GM19238 (cell line): ENCODE measurements around the gene KAT2B.
"Not testable (repeated sequence)": the region's sequence is repeated elsewhere in the genome, so short reads cannot be mapped to it uniquely, and the experiment has no call there.

Source experiments
- DNase-seq: peaks from one replicate; pipeline ENCODE4 v3.0.0; 2011; ENCODE audit warnings: low spot score; ENCODE audit not compliant: insufficient read length

Gene KAT2B

GRCh38 chr3:20039765-20040547, at the start of gene KAT2B:
Gene KAT2B (plus strand): TSS chr3:20040446. CDS start chr3:20040478, 32 bp downstream.
- peak; percentile 71 for DNase-seq

DNA sequence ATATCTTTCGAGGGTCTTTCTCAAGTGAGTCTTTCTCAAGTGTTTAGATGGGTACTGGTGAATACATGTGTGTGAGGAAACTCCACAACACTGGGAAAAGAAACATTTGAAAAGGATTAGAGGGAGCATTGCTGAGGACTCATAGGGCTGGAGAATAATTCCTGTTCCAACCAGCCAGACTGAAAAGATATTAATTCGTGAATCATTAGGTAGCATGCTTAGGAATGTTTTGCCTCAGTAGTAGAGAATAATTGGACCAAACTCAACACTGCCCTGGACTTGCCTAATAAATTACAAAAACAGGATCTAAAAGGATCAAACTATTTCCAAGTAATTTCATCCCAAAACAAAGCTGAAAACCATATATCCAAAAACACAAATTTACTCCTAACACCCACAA, 45.5 kb upstream of the KAT2B start:
- DNase-seq: no peak

- no peak for DNase-seq
Observed at GRCh38 chr3:19997502-19997901, 42.7 kb upstream of the KAT2B start.

DNA sequence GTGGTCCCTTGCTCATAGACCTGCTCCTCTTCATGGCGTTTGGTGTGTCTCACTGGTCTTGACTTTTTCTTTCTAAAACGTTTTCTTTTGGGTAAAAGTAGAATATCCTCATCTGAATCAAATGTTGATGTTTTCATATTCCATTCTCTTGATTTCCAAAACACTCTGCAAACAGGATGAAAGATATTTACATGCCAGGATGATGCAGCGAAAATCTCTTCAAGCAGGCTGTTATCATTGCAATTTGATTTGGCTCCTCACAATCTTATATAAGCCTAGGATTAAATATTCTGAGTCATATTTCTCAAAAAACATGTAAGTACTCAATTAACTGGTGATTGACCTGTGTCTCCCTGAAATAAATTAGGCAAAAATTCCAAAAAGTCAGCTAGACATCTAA, 38.3 kb upstream of the KAT2B start:
- no peak for DNase-seq

DNA sequence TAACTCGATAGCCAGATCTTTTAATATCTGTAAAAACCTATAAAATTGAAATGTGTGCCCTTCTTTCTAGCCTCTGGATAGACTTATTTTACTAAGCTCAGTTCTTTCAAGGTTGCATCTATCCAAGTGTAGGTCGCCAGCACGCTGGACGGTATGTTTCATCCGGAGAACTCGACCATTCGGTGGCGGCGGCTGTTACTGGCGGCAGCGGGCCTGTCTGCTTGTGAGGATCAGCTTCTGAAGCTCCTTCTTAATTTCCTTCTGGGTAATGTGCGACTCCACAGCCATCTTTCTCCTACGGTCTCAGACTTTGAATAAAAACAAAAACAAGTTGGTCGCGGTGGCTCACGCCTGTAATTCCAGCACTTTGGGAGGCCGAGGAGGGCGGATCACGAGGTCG, 32.3 kb upstream of the KAT2B start:
- no peak for DNase-seq

GRCh38 chr3:20008646-20009045, 31.6 kb upstream of the KAT2B start:
- no peak for DNase-seq

GRCh38 chr3:20012164-20012563, 28.1 kb upstream of the KAT2B start, which contains the start of gene PP2D1:
Gene PP2D1 (minus strand): TSS chr3:20012264. CDS start chr3:20012072, 192 bp downstream.
- no peak for DNase-seq

- no peak for DNase-seq
Observed at GRCh38 chr3:20013396-20013795, 26.9 kb upstream of the KAT2B start.

- DNase-seq: no peak
Observed at GRCh38 chr3:20015525-20015924, 24.7 kb upstream of the KAT2B start.

- DNase-seq: not testable (repeated sequence)
Observed at GRCh38 chr3:20016076-20016475, 24.2 kb upstream of the KAT2B start.

- no peak for DNase-seq
Observed at GRCh38 chr3:20022954-20023622, 17.2 kb upstream of the KAT2B start.

- DNase-seq: no peak
Observed at GRCh38 chr3:20023623-20024405, 16.4 kb upstream of the KAT2B start.

- DNase-seq: no peak
Observed at GRCh38 chr3:20027136-20027535, 13.1 kb upstream of the KAT2B start.

DNA sequence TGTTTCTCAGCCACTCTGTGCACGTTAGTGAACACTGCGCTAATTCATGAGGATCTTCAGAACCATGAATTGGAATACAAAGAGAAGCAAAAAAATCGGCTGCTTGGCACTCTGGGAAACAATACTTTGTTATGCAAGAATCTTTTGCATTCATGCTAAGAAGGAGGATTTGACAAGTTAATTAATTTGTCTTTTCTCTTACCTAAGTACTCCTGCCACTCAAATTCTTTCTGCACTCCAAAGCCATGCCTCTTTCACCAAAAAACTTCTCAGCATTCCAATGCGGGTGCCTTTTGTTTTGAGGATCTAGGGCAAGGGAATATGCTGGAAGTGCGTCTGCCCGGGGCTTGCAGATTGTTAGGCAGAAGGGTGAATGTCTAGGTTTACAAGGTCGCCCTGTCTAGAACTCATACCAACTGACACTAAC, 11.3 kb upstream of the KAT2B start:
- no peak for DNase-seq

- DNase-seq: not testable (repeated sequence)
Observed at GRCh38 chr3:20031939-20032338, 8.3 kb upstream of the KAT2B start.

DNA sequence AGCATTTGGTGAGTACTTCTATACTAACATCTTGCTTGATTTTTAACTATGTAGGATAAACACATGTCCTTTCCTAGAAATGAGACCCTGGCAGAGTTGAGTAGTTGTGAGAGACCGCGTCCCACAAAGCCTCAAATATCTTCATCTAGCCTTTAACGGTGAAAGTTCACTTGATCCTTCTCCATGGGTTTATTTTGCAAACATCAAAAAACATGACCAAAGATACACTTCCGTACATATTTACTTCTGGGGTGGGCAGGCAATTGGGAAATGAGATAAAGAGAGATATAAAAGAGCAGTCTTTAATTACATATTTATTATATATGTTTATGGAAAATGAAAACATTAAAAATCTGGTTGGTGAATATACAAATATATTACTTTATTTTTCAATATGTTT, 5.2 kb upstream of the KAT2B start:
- no peak for DNase-seq

DNA sequence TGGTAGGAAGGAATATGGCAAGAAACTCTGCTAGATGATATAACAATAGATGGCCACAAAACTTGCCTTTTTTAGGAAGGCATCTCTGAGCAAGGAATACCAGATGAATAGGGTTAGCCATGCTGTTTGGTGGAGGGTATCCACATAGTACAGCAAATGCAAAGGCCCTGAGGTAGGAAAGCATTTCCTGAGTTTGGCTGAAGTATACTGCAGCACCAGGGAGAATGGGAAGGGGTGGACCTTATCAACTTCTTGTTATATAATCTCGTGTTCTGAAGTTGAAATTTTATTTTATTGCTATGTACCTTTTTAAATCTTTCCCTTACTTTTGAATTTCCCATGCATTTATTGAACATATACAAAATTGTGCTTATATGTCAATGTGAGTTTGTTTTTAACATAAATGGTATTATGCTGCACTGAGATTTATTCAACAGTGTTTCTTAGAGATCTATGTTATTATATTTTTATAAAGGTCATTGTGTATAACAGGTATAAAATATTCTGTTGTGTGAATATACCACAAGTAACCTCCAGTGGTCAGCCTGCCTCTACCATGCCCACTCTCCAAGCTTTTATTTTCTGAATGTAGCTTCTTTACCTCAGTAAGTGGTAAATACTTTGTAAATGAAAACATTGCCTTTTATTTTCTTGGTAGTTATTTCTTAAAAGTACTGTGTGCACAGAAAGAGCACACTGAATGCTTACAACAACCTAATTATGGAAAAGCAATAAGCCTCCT, 2.8 kb upstream of the KAT2B start:
- DNase-seq: no peak

DNA sequence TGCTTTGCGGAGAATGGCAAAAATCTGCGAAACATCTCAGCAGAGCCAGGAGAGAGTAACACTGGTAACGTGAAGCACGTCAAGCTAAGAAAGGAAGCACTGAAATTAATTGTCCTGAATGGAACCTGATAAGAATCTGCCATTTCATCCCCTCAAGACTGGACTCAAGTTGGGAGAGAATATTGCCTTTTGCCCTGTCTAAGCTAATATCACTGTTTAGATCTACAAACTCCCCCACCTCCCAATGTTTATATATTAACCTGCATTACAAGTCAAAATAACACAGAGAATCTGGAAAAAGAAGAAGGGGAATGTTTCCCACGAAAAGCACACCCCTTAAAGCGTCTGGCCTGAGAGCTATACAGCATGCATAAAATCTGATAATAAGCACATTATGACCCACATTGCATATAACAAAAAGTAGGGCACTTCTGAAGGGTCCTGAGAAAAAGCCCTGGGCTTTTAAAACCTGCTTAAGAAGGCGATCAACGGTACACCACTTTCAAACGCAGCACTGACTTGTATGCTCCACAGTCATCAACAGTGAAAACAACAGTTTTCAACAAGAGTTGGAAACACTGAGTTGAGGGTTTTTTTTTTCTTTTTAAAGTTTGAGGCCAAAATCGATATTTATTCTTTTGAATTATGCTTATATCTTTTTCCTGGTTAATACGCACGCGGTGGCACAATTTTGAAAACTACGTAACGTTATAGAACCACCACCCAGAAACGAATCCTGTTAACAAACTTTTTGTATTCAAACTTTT, 1.4 kb upstream of the KAT2B start:
- no peak for DNase-seq

- no peak for DNase-seq
Observed at GRCh38 chr3:20039466-20039764, 831 bp upstream of the KAT2B start.

DNA sequence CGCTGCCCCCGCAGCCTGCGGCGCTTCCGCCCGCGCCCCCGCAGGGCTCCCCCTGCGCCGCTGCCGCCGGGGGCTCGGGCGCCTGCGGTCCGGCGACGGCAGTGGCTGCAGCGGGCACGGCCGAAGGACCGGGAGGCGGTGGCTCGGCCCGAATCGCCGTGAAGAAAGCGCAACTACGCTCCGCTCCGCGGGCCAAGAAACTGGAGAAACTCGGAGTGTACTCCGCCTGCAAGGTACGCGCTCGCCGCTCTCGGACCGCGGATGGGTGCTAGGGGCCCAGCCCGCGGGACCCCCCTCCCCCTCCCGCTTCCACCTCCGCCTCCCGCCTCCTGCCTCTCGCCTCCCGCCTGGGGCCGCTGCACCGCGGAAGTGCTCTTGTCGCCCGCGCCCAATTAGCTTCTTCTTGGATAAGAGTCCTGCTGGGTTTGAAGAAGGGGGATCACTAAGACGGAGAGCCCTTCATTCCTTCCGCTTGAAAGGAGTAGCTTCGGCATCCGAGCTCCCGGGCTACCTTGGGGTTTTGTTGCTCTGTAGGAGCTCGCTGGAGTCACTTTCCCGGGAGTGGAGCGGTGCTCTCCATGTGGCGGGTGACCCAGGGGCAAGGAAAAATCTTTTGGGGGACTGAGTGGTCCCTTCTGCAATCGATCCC, 426 bp downstream of the KAT2B start:
- peak; percentile 45 for DNase-seq
